IPS-18c (cell line): ENCODE results near the gene GRK7.

ENCODE experiments used
- H3K4me3 ChIP-seq: 2 replicates; pipeline ENCODE4 v1.7.0; 2013; ENCODE audit warnings: low read depth, mild to moderate bottlenecking, low read length, moderate library complexity; ENCODE audit not compliant: insufficient read depth
- H3K9me3 ChIP-seq: one replicate; pipeline ENCODE4 v1.6.1; 2013; ENCODE audit warnings: mild to moderate bottlenecking, low read length, moderate library complexity; ENCODE audit not compliant: control insufficient read depth, insufficient read depth

The GRK7 gene

GRCh38 chr3:141763088-141763750 lies at the start of gene GRK7:
TSS of gene GRK7 (plus strand) at chr3:141763408. CDS start at chr3:141778285, 14,877 bp downstream.
- H3K9me3 ChIP-seq = no peaks in the 10 kb centered on the region
- H3K4me3 ChIP-seq = no peak within 1 kb of the TSS

GRCh38 chr3:141714671-141715070 lies 48.5 kb upstream of the GRK7 start:
- H3K9me3 ChIP-seq = no peaks in the 10 kb centered on the region
- H3K4me3 ChIP-seq = no peak overlapping the region

- Histone ChIP-seq H3K9me3 (no peaks in the 10 kb centered on the region), H3K4me3 (no peak overlapping the region)
Observed at GRCh38 chr3:141722081-141722480, 41.1 kb upstream of the GRK7 start.

GRCh38 chr3:141722648-141723047 lies 40.6 kb upstream of the GRK7 start:
- H3K9me3 ChIP-seq = no peaks in the 10 kb centered on the region
- H3K4me3 ChIP-seq = no peak overlapping the region

GRCh38 chr3:141723255-141723654 lies 40.0 kb upstream of the GRK7 start:
- Histone ChIP-seq H3K9me3 (peaks cover 2% of the 10 kb centered on the region), H3K4me3 (no peak overlapping the region)

- Histone ChIP-seq H3K4me3 (no peak overlapping the region), H3K9me3 (peaks cover 2% of the 10 kb centered on the region)
Observed at GRCh38 chr3:141724186-141724585, 39.0 kb upstream of the GRK7 start.

DNA sequence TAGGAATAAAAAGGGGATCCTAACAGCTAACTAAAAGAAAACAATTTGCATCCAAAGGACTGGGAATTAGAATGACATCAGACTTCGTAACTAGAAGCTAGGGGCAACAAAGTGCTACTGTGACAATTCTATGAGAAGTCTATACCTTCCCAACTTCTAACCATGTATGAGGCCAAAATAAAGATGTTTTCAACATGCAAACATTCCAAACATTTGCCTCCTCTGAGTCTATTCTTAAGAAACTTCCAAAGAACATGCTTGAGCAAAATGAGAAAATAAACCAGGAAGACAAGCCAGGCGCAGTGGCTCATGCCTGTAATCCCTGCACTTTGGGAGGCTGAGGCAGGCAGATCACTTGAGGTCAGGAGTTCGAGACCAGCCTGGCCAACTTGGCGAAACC lies 38.2 kb upstream of the GRK7 start:
- peaks cover 2% of the 10 kb centered on the region for H3K9me3 ChIP-seq
- no peak overlapping the region for H3K4me3 ChIP-seq

DNA sequence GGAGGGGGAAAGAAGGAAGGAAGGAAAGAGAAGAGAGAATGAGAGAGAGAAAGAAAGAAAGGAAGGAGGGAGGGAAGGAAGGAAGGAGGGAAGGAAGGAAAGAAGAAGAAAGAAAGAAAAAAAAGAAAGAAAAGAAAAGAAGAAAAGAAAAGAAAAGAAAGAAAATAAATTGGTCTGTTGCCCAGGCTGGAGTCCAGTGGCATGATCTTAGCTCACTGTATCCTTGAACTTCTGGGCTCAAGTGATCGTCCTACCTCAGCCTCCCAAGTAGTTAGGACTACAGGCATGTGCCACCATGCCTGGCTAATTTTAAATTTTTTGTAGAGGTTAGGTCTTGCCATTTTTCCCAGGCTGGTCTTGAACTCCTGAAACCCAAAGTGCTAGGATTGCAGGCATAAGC lies 36.7 kb upstream of the GRK7 start:
- H3K9me3 ChIP-seq = peaks cover 2% of the 10 kb centered on the region
- no peak overlapping the region for H3K4me3 ChIP-seq

GRCh38 chr3:141728355-141728892 lies 34.8 kb upstream of the GRK7 start:
- Histone ChIP-seq H3K9me3 (peaks cover 2% of the 10 kb centered on the region), H3K4me3 (no peak overlapping the region)

- H3K9me3 ChIP-seq = peaks cover 2% of the 10 kb centered on the region
- no peak overlapping the region for H3K4me3 ChIP-seq
Observed at GRCh38 chr3:141729240-141729639, 34.0 kb upstream of the GRK7 start.

GRCh38 chr3:141735176-141735575 lies 28.0 kb upstream of the GRK7 start:
- no peak overlapping the region for H3K4me3 ChIP-seq
- no peaks in the 10 kb centered on the region for H3K9me3 ChIP-seq

- H3K4me3 ChIP-seq = no peak overlapping the region
- H3K9me3 ChIP-seq = no peaks in the 10 kb centered on the region
Observed at GRCh38 chr3:141735770-141736465, 27.3 kb upstream of the GRK7 start.

DNA sequence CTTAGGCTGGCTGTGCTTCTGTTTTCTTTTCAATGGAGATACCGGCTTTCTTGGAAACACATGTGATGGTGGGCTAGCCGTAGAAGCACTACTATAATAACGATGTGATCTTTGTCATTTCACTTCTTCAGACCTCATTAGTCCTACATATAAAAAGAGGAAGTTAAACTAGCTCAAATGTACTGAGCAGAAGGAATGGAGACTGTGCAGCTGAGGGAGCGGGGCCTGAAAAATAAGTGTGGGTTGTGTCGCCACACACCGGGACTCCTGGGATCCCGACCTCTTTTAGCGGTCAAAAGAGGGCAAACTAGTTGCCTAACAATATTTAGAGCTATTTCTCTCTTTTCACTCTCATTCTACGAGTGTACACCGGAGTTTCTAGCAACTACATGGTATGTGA lies 26.1 kb upstream of the GRK7 start:
- H3K9me3 ChIP-seq = no peaks in the 10 kb centered on the region
- no peak overlapping the region for H3K4me3 ChIP-seq

GRCh38 chr3:141737678-141738021 lies 25.6 kb upstream of the GRK7 start:
- Histone ChIP-seq H3K9me3 (no peaks in the 10 kb centered on the region), H3K4me3 (peak overlapping the region; percentile 26; the same call in 1 of the 2 replicates)

DNA sequence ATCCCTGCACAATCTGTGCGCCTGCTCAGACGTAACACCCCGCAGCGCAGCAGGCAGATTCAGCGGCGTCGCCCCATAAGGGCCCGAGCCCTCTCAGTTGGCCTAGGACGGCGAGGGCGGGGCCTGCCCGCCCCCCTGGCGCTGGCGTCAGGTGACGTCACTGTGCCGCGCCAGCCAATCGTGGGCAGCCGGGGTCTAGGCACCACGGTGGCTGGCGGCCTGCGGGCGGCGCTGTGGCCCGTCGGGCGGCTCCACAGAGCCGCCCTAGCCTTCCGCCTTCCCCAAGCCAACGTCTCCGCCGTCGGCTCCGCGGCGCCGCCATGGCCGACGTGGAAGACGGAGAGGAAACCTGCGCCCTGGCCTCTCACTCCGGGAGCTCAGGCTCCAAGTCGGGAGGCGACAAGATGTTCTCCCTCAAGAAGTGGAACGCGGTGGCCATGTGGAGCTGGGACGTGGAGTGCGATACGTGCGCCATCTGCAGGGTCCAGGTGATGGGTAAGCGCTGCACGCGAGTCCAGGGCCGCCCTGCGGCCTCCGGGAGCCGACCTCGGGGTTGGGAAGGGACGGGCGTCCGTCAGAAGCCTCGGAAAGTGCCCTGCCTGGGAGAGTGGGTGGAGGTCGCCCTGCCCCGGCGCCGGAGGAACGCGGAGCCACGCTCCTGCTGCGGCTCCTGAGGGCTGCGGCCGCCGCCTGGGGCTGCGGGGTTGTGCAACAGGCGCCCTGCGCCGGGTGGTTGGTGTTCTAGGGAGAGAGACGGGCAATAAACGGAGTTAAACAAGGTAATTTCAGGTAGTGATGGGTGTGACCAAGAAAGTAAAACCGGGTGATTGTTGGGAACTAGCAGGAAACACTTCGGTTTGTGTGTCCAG lies 25.0 kb upstream of the GRK7 start, which contains the start of gene RNF7:
TSS of gene RNF7 (plus strand) at position 277 of the 869 bp plus-strand sequence. CDS start at position 321, 44 bp downstream.
- peak within 1 kb of the TSS; percentile 97 for H3K4me3 ChIP-seq
- no peaks in the 10 kb centered on the region for H3K9me3 ChIP-seq

DNA sequence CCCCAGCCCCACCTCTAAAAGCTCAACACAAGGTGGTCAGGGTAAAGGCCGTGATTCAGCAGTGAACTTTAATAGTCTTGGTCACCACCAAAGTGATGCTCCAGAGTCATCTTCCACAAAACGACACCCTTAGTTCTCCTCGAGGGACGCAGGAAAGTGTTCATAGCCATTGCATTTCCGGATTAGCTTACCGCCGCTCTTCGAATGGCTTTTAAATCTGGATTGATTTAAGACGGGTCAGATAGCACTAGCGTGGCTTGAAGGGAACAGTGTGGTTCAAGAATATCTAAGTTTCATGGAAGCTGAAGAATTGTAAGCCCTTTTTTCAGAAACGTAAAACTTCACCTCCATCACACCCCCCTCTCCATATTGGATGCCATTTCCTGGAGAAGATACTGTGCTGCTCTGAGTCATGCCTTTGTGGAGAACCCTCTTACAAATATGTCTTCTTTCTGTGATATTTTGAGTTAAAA lies 24.3 kb upstream of the GRK7 start:
- no peaks in the 10 kb centered on the region for H3K9me3 ChIP-seq
- peak overlapping the region; percentile 97 for H3K4me3 ChIP-seq

GRCh38 chr3:141739731-141740130 lies 23.5 kb upstream of the GRK7 start:
- H3K4me3 ChIP-seq = no peak overlapping the region
- no peaks in the 10 kb centered on the region for H3K9me3 ChIP-seq
